WTC11 (cell line): ENCODE data around the gene MIGA2. TPM values are rescaled to one million over a fixed set of nuclear protein-coding genes. Genes with fewer than 3 reads are reported as not detected.

Source experiments
- ATAC-seq: fragments of 200-7000 bp; cut with Tn5 transposase; 2 replicates; pipeline ENCODE4 v1.10.0; 2021; ENCODE audit warnings: mild to moderate bottlenecking, moderate library complexity
- CTCF ChIA-PET: fragments of 300-600 bp; sonication (Branson Sonifier 250); formaldehyde crosslinking; loops from one replicate; lab custom pipeline; 2021; ENCODE audit warnings: antibody characterized with exemption; lab: Charles Lee
- POLR2A ChIA-PET: fragments of 350-600 bp; sonication (Branson Sonifier 250); formaldehyde crosslinking; loops from one replicate; lab custom pipeline; 2021; ENCODE audit warnings: antibody characterized with exemption; lab: Charles Lee
- DNase-seq: peaks from one replicate; pipeline ENCODE4 v3.0.0; 2021; ENCODE audit warnings: low spot score
- H3K27ac Mint-ChIP-seq: 2 replicates; pipeline ENCODE4 v1.8.0; 2021; ENCODE audit warnings: mixed read lengths
- H3K27me3 Mint-ChIP-seq: 2 replicates; pipeline ENCODE4 v1.8.0; 2021; ENCODE audit warnings: low read depth, mild to moderate bottlenecking, moderate library complexity, mixed read lengths
- H3K36me3 Mint-ChIP-seq: 2 replicates; pipeline ENCODE4 v1.8.0; 2021; ENCODE audit warnings: mixed read lengths
- H3K4me1 Mint-ChIP-seq: 2 replicates; pipeline ENCODE4 v1.8.0; 2022; ENCODE audit warnings: mixed read lengths
- H3K4me3 Mint-ChIP-seq: 2 replicates; pipeline ENCODE4 v1.8.0; 2021; ENCODE audit warnings: mild to moderate bottlenecking, moderate library complexity, mixed read lengths
- H3K9me3 Mint-ChIP-seq: 2 replicates; pipeline ENCODE4 v1.8.0; 2021; ENCODE audit warnings: mixed read lengths
- AFF4 ChIP-seq: sonication (generic); formaldehyde crosslinking; IDR thresholded peaks from 2 replicates; pipeline ENCODE4 v1.8.1; 2023; ENCODE audit warnings: mild to moderate bottlenecking, missing genetic modification reagents, borderline replicate concordance
- CBFB ChIP-seq: sonication (generic); formaldehyde crosslinking; IDR thresholded peaks from 2 replicates; pipeline ENCODE4 v1.8.1; 2022; ENCODE audit warnings: mild to moderate bottlenecking, low read depth, missing genetic modification reagents
- FOXK1 ChIP-seq: sonication (generic); formaldehyde crosslinking; IDR thresholded peaks from 2 replicates; pipeline ENCODE4 v1.8.0; 2022; ENCODE audit warnings: mild to moderate bottlenecking, moderate library complexity, missing genetic modification reagents
- NFE2L1 ChIP-seq: sonication (generic); formaldehyde crosslinking; IDR thresholded peaks from 2 replicates; pipeline ENCODE4 v1.8.1; 2023; ENCODE audit warnings: missing genetic modification reagents
- PREB ChIP-seq: sonication (generic); formaldehyde crosslinking; IDR thresholded peaks from 2 replicates; pipeline ENCODE4 v1.8.1; 2022; ENCODE audit warnings: mild to moderate bottlenecking, missing genetic modification reagents, moderate library complexity, borderline replicate concordance
- STAT6 ChIP-seq: sonication (generic); formaldehyde crosslinking; conservative IDR thresholded peaks from 2 replicates; pipeline ENCODE4 v1.8.1; 2023; ENCODE audit warnings: mild to moderate bottlenecking, low read depth, missing genetic modification reagents, moderate library complexity
- TP53 ChIP-seq: sonication (generic); formaldehyde crosslinking; IDR thresholded peaks from 2 replicates; pipeline ENCODE4 v1.8.1; 2023; ENCODE audit warnings: mild to moderate bottlenecking, missing genetic modification reagents
- USF1 ChIP-seq: sonication (generic); formaldehyde crosslinking; IDR thresholded peaks from 2 replicates; pipeline ENCODE4 v1.8.0; 2022; ENCODE audit warnings: mild to moderate bottlenecking, missing genetic modification reagents
- ZNF121 ChIP-seq: sonication (generic); formaldehyde crosslinking; IDR thresholded peaks from 2 replicates; pipeline ENCODE4 v1.8.0; 2023; ENCODE audit warnings: missing genetic modification reagents
- total RNA-seq: library from RNA; stranded (reverse); gene quantifications from 3 replicates; pipeline ENCODE4 v1.2.3, GENCODE V29; 2021
- TF ChIP-seq, protein P1 (sequence below): sonication (generic); formaldehyde crosslinking; IDR thresholded peaks from 2 replicates; pipeline ENCODE4 v1.8.0; 2022; ENCODE audit warnings: mild to moderate bottlenecking, missing genetic modification reagents

MIGA2 gene
- total RNA-seq, 1 experiment from 2014 or later: 61.7 TPM

GRCh38 chr9:129077236-129077635 is 40.8 kb downstream of the MIGA2 start (continued):
- TF ChIP-seq AFF4 (CRISPR knock-in tag) (no peak), CBFB (no peak), STAT6 (CRISPR knock-in tag) (no peak), FOXK1 (CRISPR knock-in tag) (no peak), USF1 (CRISPR knock-in tag) (no peak)
- TF ChIP-seq, all 79 proteins: peak for 0

- DNase-seq: no peak
- Mint-ChIP-seq H3K4me1 (peaks cover 8% of the 10 kb centered on the region), H3K9me3 (no peaks in the 10 kb centered on the region), H3K36me3 (no peaks in the 10 kb centered on the region), H3K27me3 (no peaks in the 10 kb centered on the region), H3K4me3 (peak overlapping the region; percentile 92), H3K27ac (peak overlapping the region; percentile 56; the same call in 1 of the 2 replicates)
- CTCF ChIA-PET: interaction anchor here (0.7 kb wide), 1 partner anchor 53 kb away, joined by 3 read pairs; no protein-coding TSS in a partner anchor
- POLR2A ChIA-PET: no interaction called here
- TF ChIP-seq NFE2L1 (CRISPR knock-in tag) (no peak), TP53 (no peak), PREB (CRISPR knock-in tag) (no peak)
- no peak for ATAC-seq
Observed at GRCh38 chr9:129078691-129079503, 42.5 kb downstream of the MIGA2 start.

DNA sequence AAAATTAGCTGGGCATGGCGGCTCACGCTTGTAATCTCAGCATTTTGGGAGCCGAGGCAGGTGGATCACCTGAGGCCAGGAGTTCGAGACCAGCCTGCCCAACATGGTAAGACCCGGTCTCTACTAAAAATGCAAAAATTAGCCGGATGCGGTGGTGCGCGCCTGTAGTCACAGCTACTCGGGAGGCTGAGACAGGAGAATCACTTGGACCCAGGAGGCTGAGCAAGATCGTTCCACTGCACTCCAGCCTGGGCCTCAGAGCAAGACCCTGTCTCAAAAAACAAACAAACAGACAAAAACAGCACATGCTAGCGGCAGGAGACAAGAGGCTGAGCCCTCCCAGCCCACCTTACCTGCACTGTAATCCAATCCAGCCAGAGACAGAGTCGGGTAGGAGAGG is 43.4 kb downstream of the MIGA2 start:
- CTCF ChIA-PET: interaction anchor here (1.1 to 1.9 kb wide), 4 partner anchors 8 to 61 kb away, joined by 5 to 28 read pairs (median 8); partner anchors contain the start of gene SH3GLB2

More for the DNA sequence above, 43.4 kb downstream of the MIGA2 start:
- no peaks in the 10 kb centered on the region for H3K36me3 Mint-ChIP-seq
- POLR2A ChIA-PET: no interaction called here
- H3K27me3 Mint-ChIP-seq: no peaks in the 10 kb centered on the region
- DNase-seq: no peak
- 0 out of 2 replicates have a peak, but pooled peaks have one; percentile 5 for TF ChIP-seq ZNF121 (CRISPR knock-in tag)
- TF ChIP-seq, protein P1, sequence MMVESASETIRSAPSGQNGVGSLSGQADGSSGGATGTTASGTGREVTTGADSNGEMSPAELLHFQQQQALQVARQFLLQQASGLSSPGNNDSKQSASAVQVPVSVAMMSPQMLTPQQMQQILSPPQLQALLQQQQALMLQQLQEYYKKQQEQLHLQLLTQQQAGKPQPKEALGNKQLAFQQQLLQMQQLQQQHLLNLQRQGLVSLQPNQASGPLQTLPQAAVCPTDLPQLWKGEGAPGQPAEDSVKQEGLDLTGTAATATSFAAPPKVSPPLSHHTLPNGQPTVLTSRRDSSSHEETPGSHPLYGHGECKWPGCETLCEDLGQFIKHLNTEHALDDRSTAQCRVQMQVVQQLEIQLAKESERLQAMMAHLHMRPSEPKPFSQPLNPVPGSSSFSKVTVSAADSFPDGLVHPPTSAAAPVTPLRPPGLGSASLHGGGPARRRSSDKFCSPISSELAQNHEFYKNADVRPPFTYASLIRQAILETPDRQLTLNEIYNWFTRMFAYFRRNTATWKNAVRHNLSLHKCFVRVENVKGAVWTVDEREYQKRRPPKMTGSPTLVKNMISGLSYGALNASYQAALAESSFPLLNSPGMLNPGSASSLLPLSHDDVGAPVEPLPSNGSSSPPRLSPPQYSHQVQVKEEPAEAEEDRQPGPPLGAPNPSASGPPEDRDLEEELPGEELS (CRISPR knock-in tag): no peak
- H3K4me3 Mint-ChIP-seq: peak overlapping the region; percentile 92
- no peaks in the 10 kb centered on the region for H3K9me3 Mint-ChIP-seq
- H3K27ac Mint-ChIP-seq: 0 out of 2 replicates have a peak overlapping the region, but pooled peaks have one; percentile 84
- peaks cover 8% of the 10 kb centered on the region for H3K4me1 Mint-ChIP-seq
- ATAC-seq: no peak
